ENCODE measurements around the gene KIF13A. TPM values are rescaled to one million over a fixed set of nuclear protein-coding genes. Genes with fewer than 3 reads are reported as not detected.

Gene KIF13A
- total RNA-seq, 2 donors from 2014 or later = 36.8 to 57.5 TPM

DNA sequence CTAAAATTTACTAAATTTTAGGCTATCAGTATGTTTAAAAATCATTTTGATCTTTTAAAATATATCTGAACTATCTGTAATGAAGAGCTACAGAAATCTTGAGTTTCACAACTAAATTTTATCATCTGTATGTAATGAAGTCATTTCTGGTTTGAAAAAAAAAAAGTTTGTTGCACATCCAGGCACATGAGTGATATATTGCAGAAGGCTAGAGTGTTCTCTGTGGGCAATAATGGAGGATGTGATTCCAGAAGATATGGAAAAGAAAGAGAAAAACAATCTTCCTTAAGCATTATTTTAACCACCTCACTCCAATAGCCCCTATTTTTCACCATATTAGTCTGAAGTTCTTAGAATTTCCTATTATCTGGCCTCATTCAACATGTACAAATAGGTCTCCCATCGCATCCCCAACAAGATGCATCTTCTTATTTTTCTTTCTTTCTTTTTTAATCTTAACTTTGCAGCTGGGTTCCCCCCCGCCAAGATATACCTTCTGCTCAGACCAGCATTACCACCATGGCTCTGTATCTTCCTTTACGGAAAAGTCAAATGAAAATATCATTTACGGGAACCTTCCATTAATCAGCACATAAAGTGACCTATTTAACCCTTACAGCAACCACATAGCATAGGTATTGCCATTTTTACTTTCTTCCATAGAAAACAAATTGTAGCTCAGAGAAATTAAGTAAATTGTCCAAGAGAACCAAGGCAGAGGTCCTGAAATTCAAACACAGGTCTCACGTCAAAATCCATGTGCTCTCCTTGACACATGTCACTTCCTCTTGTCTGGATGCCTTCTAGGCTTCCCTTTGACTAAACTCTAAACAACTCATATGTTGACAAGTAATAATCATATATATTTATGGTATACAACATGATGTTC lies 116.9 kb downstream of the KIF13A start:
- no peaks in the 10 kb centered on the region for H3K9me3 ChIP-seq
- H3K36me3 ChIP-seq = no peaks in the 10 kb centered on the region
- no peaks in the 10 kb centered on the region for H3K4me1 ChIP-seq (replicated peaks)
- no peaks in the 10 kb centered on the region for H3K27me3 ChIP-seq (replicated peaks; ENCODE audit: insufficient read depth)
- WGBS = 89% methylated on average over 5 of the region's 5 CpGs
- intact Hi-C loops (cut with DNase I) = no loop called here
- DNase-seq (ENCODE audit: low spot score) = no peak
- TF ChIP-seq CTCF (IDR thresholded peaks at IDR 0.05) = no peak
- TF ChIP-seq POLR2A (IDR thresholded peaks at IDR 0.05) = no peak
- no peak for TF ChIP-seq POLR2AphosphoS5 (IDR thresholded peaks at IDR 0.05)
- no peak overlapping the region for H3K4me3 ChIP-seq
- no peak overlapping the region for H3K27ac ChIP-seq

GRCh38 chr6:17869753-17870050 lies 117.7 kb downstream of the KIF13A start:
- H3K4me3 ChIP-seq = no peak overlapping the region
- TF ChIP-seq POLR2AphosphoS5 (IDR thresholded peaks at IDR 0.05) = no peak
- no peak for TF ChIP-seq CTCF (IDR thresholded peaks at IDR 0.05)
- TF ChIP-seq POLR2A (IDR thresholded peaks at IDR 0.05) = no peak
- H3K36me3 ChIP-seq = no peaks in the 10 kb centered on the region
- WGBS = 51% methylated on average over 3 of the region's 3 CpGs
- intact Hi-C loops (cut with DNase I) = loop anchor here (10.0 kb wide), 1 partner anchor 115 kb away; the partner anchor contains the start of gene KIF13A
- H3K4me1 ChIP-seq (replicated peaks) = no peaks in the 10 kb centered on the region
- no peaks in the 10 kb centered on the region for H3K27me3 ChIP-seq (replicated peaks; ENCODE audit: insufficient read depth)
- H3K27ac ChIP-seq = peak overlapping the region in 1 of 2 donors; percentile 1
- H3K9me3 ChIP-seq = no peaks in the 10 kb centered on the region
- DNase-seq (ENCODE audit: low spot score) = no peak

DNA sequence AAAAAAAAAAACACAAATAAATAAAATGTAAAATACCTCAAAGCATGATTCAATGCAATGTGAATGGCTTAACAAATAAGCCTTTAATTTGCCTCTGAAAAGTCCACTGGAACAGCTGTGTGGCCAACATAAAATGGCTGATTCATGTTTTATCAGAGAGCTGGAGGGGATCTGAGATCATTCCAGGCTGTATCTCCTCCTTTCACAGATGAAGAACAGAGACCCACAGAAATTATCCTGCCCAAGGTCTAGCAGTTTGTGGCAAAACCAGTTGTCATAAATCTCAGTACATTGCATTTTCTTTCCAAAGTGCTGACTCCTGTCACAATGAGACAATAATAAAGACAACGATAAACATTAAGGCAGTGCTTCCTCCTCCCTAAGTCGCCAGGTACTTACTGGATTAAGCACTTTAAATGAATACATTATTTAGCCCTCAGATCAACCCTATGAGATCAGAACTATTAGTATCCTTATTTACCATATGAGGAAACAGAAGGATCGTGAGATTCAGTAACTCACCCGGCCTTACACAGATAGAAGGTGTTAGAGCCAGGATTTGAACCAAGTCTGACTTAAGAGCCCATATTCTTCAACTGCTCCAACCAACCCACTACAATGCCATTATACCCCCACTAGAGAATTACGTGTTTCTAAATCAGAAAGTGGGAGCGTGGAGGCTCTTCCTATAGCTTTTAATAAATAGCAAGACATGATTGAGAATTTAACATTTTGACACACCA lies 118.3 kb downstream of the KIF13A start:
- Histone ChIP-seq H3K9me3 (no peaks in the 10 kb centered on the region), H3K36me3 (no peaks in the 10 kb centered on the region), H3K4me1 (replicated peaks) (no peaks in the 10 kb centered on the region), H3K4me3 (no peak overlapping the region), H3K27me3 (replicated peaks; ENCODE audit: insufficient read depth) (no peaks in the 10 kb centered on the region), H3K27ac (peak overlapping the region in 1 of 2 donors; percentile 1)
- WGBS = 49% methylated on average over 6 of the region's 6 CpGs
- no peak for DNase-seq (ENCODE audit: low spot score)
- intact Hi-C loops (cut with DNase I) = loop anchor here (10.0 kb wide), 1 partner anchor 116 kb away; the partner anchor contains the start of gene KIF13A
- no peak for TF ChIP-seq CTCF (IDR thresholded peaks at IDR 0.05)
- TF ChIP-seq POLR2A (IDR thresholded peaks at IDR 0.05) = no peak
- peak; percentile 16 for TF ChIP-seq POLR2AphosphoS5 (IDR thresholded peaks at IDR 0.05)

DNA sequence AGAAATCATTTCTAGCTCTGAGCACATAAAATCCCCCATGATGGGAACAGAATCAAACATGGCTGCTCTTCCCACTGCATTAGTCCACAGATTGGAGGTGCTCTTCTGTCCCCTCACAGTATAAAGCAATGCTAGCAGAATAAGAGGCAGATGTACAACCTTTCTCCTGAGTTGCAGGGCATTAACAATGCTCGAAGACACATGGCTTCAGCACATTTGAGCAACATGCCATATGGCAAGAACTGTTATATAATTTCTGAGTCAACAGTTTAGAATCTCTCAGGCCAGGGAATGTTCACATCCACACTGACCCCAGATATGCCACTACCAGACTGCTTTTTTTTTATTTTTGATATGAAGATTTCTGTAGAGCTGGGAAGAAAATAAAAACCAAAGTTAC lies 119.6 kb downstream of the KIF13A start:
- Histone ChIP-seq H3K4me1 (replicated peaks) (no peaks in the 10 kb centered on the region), H3K27ac (no peak overlapping the region), H3K27me3 (replicated peaks; ENCODE audit: insufficient read depth) (no peaks in the 10 kb centered on the region), H3K36me3 (no peaks in the 10 kb centered on the region), H3K9me3 (no peaks in the 10 kb centered on the region), H3K4me3 (no peak overlapping the region)
- TF ChIP-seq POLR2A (IDR thresholded peaks at IDR 0.05) = no peak
- peak; percentile 4 for TF ChIP-seq POLR2AphosphoS5 (IDR thresholded peaks at IDR 0.05)
- WGBS = 50% methylated on average over 1 of the region's 1 CpG
- no peak for DNase-seq (ENCODE audit: low spot score)
- intact Hi-C loops (cut with DNase I) = loop anchor here (10.0 kb wide), 1 partner anchor 117 kb away; the partner anchor contains the start of gene KIF13A

- 89% methylated on average over 1 of the region's 1 CpG for WGBS
- Histone ChIP-seq H3K9me3 (no peaks in the 10 kb centered on the region), H3K36me3 (no peaks in the 10 kb centered on the region), H3K27me3 (replicated peaks; ENCODE audit: insufficient read depth) (no peaks in the 10 kb centered on the region), H3K4me3 (no peak overlapping the region), H3K27ac (no peak overlapping the region), H3K4me1 (replicated peaks) (no peaks in the 10 kb centered on the region)
- no peak for DNase-seq (ENCODE audit: low spot score)
- intact Hi-C loops (cut with DNase I) = loop anchor here (10.0 kb wide), 1 partner anchor 118 kb away; the partner anchor contains the start of gene KIF13A
- TF ChIP-seq CTCF (IDR thresholded peaks at IDR 0.05) = no peak
- TF ChIP-seq POLR2AphosphoS5 (IDR thresholded peaks at IDR 0.05) = no peak
- no peak for TF ChIP-seq POLR2A (IDR thresholded peaks at IDR 0.05)
These were observed 120.5 kb downstream of the KIF13A start for GRCh38 chr6:17866876-17867444.

Measured in prostate gland (tissue), 2 donors.